GM18502 (cell line): Measurements from ENCODE around the gene MON2.

Source experiments
- ATAC-seq: cut with Tn5 transposase; IDR thresholded peaks from one replicate; pipeline ENCODE4 v1.9.1; 2021; ENCODE audit warnings: mild to moderate bottlenecking; ENCODE audit not compliant: unreplicated experiment, poor library complexity

The MON2 gene

GRCh38 chr12:62642486-62642885 is 175.9 kb downstream of the MON2 start:
- no peak for ATAC-seq

- ATAC-seq = no peak
These were observed 176.9 kb downstream of the MON2 start for GRCh38 chr12:62643486-62643885.

GRCh38 chr12:62646566-62646965 is 179.9 kb downstream of the MON2 start:
- no peak for ATAC-seq

- ATAC-seq = no peak
These were observed 181.0 kb downstream of the MON2 start for GRCh38 chr12:62647586-62647985.

- no peak for ATAC-seq
These were observed 182.9 kb downstream of the MON2 start for GRCh38 chr12:62649412-62650138.
